HG03064 (cell line): ENCODE results near the gene DNAJB8.

Experiments used
- ATAC-seq: cut with Tn5 transposase; IDR thresholded peaks from one replicate; pipeline ENCODE4 v1.9.1; 2021; ENCODE audit warnings: low read depth; ENCODE audit not compliant: unreplicated experiment

DNAJB8 gene

GRCh38 chr3:128466840-128467541 lies at the start of gene DNAJB8:
Gene DNAJB8 (minus strand): TSS chr3:128466890. CDS start chr3:128463245, 3,645 bp downstream.
- no peak for ATAC-seq

- no peak for ATAC-seq
Measured at GRCh38 chr3:128515967-128516366, 49.3 kb upstream of the DNAJB8 start.

- ATAC-seq = no peak
Measured at GRCh38 chr3:128508852-128509251, 42.2 kb upstream of the DNAJB8 start.

GRCh38 chr3:128506754-128507153 lies 40.1 kb upstream of the DNAJB8 start:
- ATAC-seq = no peak

DNA sequence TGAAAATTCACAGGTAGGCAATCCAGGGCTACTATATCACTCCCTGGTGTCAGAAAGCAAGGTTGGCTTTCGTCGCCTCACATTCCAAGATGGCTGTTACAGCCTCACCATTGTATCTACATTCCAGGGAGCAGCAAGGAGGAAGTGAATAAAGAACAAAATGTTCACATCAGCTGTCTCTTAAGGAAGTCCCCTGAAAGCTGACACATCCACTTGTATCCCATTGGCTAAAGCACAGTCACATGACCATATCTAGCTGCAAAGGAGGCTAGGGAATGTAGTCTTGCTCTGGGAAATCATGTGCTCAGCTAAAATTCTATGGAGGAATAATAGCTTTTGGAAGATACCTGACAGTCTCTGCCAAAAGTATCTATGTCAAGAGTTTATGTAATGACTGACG lies 39.1 kb upstream of the DNAJB8 start:
- no peak for ATAC-seq

DNA sequence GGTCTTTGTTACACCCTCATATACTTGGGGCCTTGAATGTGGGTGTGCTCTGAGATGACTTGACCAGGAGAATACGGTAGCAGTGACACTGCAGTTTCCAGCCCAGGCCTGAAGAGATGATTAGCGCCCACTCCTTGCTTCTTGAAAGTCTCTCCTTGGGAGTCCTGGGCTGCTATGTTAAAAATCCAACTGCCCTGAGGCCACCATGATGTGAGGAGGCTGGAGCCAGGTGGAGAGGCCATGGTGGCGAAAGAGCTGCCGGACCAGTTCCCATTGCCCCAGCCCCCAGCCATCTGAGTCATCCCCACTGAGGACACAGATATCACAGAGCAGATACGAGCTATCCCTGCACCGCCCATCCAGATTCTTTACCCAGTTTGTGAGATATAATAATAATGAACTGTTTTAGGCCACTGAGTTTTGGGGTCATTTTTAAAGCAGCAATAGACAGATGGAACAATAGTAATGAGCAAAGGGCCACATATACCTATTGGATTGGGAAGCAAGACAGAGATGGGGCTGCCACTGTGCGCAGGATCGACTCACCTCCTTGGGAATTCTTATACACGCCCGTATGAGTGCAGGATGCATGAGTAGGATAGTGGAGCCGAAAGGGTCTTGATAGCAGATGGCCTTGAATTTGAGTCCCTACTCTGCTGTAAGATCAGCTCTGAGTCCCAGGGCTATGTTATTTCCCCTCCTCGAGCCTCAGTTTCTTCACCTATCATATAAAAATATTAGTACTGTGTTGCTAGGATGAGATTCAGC lies 38.5 kb upstream of the DNAJB8 start:
- ATAC-seq = no peak

DNA sequence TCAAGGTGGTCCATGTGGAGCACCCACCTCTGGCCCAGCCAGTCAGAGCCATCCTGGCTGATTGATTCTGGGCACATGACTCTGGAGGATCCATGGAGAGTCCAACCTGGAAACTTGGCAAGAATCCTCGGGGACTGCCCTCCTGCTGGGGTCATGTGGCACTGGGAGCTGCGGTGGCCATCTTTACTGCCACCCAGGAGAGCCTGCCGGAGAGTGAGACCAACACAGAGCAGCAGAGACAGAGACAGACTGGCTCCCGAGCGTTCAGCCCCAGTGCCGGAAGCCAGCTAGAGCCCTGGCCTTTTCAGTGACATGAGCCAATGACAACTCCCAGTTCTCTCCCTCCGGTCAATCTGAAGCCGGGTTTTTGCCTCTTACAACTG lies 37.8 kb upstream of the DNAJB8 start:
- no peak for ATAC-seq

GRCh38 chr3:128503751-128504532 lies 37.3 kb upstream of the DNAJB8 start:
- ATAC-seq = no peak

DNA sequence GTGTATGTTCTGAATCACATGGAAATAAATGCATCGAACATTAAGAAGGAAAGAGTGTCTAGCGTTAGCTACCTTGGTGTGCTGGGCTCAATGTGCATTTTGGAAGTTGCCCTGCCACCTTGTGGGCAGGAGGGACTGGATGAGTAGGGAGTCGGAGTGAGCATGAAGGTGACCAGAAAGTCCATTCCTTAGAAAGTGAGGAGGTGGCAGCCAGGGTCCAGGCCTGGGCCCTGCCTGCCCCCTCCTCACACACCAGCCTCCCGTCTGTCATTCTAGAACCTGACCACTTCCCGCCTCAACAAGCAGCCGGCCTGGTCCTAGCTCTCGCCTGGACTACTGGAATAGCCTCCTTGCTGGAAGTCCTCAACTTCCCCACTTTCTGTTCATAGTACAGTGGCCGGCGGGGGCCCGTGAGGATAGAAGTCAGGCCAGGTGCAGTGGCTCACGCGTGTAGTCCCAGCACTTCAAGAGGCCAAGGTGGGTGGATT lies 36.5 kb upstream of the DNAJB8 start:
- ATAC-seq = no peak

DNA sequence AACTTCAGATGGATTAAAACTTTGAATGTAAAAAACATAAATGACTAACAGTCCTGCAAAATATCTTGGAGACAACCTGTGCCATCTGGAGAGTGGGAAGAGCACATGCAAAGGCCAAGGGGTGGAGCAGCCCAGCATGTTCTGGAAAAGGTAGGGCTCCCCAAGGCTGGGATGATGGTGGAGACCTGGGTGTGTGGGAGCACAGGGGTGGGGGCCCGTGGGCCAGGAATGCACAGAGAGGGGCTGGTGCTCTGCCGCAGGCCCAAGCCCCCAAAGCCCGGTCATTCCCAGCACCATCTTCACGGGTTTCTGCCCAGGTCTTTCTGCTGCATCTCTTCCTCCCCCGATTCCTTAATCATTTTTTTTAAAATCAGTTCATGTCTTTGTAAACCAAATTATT lies 36.0 kb upstream of the DNAJB8 start:
- no peak for ATAC-seq

DNA sequence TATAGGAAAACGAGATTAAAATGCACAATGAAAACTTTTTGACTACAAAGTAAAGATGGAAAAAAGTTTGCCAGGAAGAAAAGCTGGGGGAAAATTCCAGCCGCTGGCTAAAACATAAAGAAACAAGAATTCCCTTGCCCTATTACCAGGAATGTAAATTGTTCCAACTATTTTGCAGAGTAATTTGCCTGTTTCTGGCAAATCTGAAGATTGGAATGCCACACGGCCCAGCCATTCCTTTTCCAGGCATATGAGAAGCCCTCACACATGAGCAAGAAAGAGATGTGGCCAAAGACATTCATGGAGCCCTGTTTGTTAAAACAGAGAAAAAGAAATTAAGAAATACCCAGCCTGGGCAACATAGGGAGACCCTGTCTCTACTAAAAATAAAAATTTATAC lies 34.7 kb upstream of the DNAJB8 start:
- no peak for ATAC-seq

DNA sequence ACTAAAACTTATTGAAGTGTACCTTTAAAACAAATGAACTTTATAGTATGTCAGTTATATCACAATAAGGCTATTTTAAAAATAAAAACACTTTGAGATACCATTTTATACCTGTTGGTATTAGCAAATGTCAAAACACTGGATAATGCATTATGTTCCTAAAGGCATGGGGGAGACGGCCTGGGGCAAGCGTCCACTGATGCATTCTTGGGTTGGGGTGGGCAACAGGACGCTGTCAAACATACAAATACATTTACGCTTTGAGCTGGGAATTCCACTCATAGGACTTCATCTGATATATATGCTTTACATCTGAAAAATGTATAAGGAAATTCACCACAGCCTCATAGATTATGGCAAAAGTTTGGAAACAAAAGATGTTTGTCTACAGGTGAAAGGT lies 33.9 kb upstream of the DNAJB8 start:
- ATAC-seq = no peak

- ATAC-seq = no peak
Measured at GRCh38 chr3:128499724-128500275, 33.1 kb upstream of the DNAJB8 start.

GRCh38 chr3:128498901-128499530 lies 32.3 kb upstream of the DNAJB8 start:
- ATAC-seq = no peak

DNA sequence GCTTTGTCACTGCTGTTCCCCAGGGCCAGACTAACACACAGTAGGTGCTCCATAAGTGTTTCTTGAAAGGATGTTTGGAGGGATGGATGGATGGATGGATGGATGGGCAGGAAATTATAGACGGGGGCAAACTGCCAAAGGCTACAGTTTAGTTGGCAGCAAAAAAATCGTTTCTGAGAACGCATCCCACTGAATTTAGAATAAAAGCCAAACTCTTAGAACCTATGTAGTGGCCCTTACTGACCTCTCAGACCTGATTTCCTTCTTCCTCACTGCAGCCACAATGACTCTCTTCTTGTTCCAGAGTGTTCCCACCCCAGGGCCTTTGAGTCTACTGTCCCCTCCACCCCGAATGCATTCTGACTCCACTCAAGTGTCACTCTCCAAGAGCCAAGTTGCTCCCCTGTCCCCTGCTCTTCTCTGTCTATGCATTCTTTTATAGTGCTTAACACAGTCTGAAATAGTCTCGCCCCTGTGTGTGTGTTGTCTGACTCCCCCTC lies 31.5 kb upstream of the DNAJB8 start:
- no peak for ATAC-seq

- no peak for ATAC-seq
Measured at GRCh38 chr3:128497305-128498126, 30.8 kb upstream of the DNAJB8 start.

DNA sequence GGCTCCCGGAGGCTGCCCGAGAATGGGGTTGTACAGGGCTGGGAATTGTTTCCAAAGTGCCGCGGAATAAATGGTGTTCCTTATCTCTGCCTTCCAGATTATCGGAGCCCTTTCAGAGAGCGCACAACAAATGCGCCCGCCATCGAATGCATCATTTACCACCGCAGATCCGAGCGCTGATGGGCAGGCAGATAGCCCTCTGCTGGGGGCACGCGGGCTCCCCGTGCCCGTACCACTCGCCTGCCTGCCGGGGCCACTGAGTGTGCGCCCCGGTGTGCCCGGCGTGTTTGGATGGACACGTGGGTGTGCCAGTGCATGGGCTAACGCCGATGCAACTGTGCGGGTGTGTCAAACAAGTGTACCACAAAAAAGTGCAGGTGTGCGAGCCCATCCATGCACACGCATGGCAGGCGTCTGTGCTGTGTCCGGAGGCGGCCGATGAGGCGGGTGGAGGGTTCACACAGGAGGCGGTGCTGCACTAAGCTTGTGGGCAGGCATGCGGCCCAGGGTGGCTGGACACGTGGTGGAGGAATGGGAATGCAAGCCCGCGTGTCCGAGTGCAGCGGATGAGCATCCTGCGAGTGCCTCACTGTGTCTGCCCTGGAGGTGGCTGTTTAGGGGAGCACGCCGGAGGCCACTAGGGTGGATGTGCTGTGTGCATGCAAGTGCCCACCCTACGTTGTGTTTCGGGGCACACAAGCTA lies 30.1 kb upstream of the DNAJB8 start:
- no peak for ATAC-seq

DNA sequence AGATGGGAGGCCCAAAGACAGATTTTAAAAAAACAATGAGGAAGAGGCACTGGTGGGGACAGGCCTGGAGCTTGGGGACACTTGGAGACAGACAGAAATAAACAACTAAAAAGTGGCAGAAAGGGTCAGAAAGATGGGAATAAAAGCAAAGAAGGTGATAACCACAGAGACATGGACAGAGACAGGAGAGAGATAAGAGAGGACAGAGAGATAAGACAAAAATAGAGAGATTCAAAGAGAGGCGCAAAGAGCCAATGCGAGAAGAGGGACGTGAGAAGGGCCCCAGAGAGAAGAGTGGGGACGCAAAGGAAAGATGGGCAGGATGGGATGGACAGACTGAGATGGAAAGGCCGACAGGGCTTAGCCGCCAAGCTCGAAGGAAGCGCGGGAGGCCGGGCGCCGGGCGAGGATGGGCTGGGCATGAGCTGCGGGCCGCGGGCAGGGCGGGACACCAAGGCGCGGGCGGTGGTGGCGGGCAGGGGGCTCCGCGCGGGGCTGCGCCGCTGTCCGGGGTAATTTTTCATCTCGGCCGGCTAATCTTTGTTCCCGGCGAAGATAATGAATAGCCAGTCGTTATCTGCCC lies 29.4 kb upstream of the DNAJB8 start:
- no peak for ATAC-seq
